H1 (cell line): ENCODE results near the gene SNAPIN. TPM values are rescaled to one million over a fixed set of nuclear protein-coding genes. Genes with fewer than 3 reads are reported as not detected.

Experiments used
- CTCF ChIA-PET: fragments of 300-600 bp; sonication (Branson Sonifier 250); formaldehyde crosslinking; loops from one replicate; lab custom pipeline; 2021; ENCODE audit not compliant: partially characterized antibody; lab: Charles Lee
- POLR2A ChIA-PET: fragments of 300-600 bp; sonication (Branson Sonifier 250); formaldehyde crosslinking; loops from one replicate; lab custom pipeline; 2021; ENCODE audit warnings: inconsistent platforms; ENCODE audit not compliant: partially characterized antibody; lab: Charles Lee
- DNase-seq, 2 experiments: peaks; one replicate each; pipeline versions ENCODE4 v3.0.0 to v3.0.0-alpha.2; 2010 to 2022; ENCODE audit warnings: low spot score in 2 of 2, low read depth in 1 of 2, mixed read lengths in 1 of 2
- FAIRE-seq: peaks from 2 replicates; lab custom pipeline; 2011; peaks lifted over from hg19 to GRCh38; lab: Jason Lieb, UNC
- H2AFZ ChIP-seq: 2 replicates; pipeline ENCODE4 v1.8.1; 2012; ENCODE audit warnings: low read length, inconsistent platforms
- H2AK5ac ChIP-seq: 2 replicates; pipeline ENCODE4 v1.6.1; 2013; ENCODE audit warnings: low read depth, low read length
- H2BK120ac ChIP-seq: replicated peaks from 2 replicates; pipeline ENCODE3; 2013; ENCODE audit warnings: low read depth, low read length, inconsistent platforms
- H2BK12ac ChIP-seq: 2 replicates; pipeline ENCODE4 v1.6.1; 2013; ENCODE audit warnings: low read depth, low read length
- H2BK15ac ChIP-seq: 2 replicates; pipeline ENCODE4 v1.6.1; 2013; ENCODE audit warnings: low read length
- H2BK20ac ChIP-seq: 2 replicates; pipeline ENCODE4 v1.6.1; 2013; ENCODE audit warnings: low read length
- H2BK5ac ChIP-seq: 2 replicates; pipeline ENCODE4 v1.6.1; 2013; ENCODE audit warnings: low read depth, low read length
- H3K14ac ChIP-seq: 2 replicates; pipeline ENCODE4 v1.6.1; 2013; ENCODE audit warnings: inconsistent platforms; ENCODE audit not compliant: insufficient read length
- H3K18ac ChIP-seq: 2 replicates; pipeline ENCODE4 v1.6.1; 2013; ENCODE audit warnings: low read length; ENCODE audit errors: extremely low read depth
- H3K23ac ChIP-seq: 2 replicates; pipeline ENCODE4 v1.6.1; 2013; ENCODE audit warnings: inconsistent platforms; ENCODE audit not compliant: insufficient read length
- H3K23me2 ChIP-seq: 2 replicates; pipeline ENCODE4 v1.6.1; 2013; ENCODE audit warnings: low read depth, low read length
- H3K27ac ChIP-seq: 2 replicates; pipeline ENCODE4 v1.6.1; 2011; ENCODE audit warnings: low read depth, low read length, inconsistent platforms
- H3K27me3 ChIP-seq, 4 experiments: replicated peaks in 1 of 4; 1 replicate in 1 of 4; 2 replicates in 3 of 4; pipeline versions ENCODE4 v1.6.1 to v1.8.1; 2011 to 2013; ENCODE audit warnings: low read length in 3 of 4, mild to moderate bottlenecking in 3 of 4, inconsistent platforms in 2 of 4, mixed read lengths in 2 of 4, moderate library complexity in 1 of 4; ENCODE audit not compliant: control insufficient read depth in 3 of 4, insufficient read depth in 3 of 4; ENCODE audit errors: extremely low read depth in 1 of 4
- H3K36me3 ChIP-seq, 4 experiments: 2 replicates each; pipeline versions ENCODE4 v1.6.1 to v1.8.1; 2011 to 2013; ENCODE audit warnings: mild to moderate bottlenecking in 4 of 4, low read length in 3 of 4, moderate library complexity in 2 of 4, control low read depth in 1 of 4, inconsistent platforms in 1 of 4; ENCODE audit not compliant: insufficient read depth in 4 of 4, control insufficient read depth in 2 of 4
- H3K4ac ChIP-seq: replicated peaks from 2 replicates; pipeline ENCODE3; 2013; ENCODE audit warnings: low read length, low read depth, mixed read lengths, inconsistent platforms; ENCODE audit not compliant: insufficient read length
- H3K4me1 ChIP-seq, 4 experiments: replicated peaks in 1 of 4; 1 replicate in 1 of 4; 2 replicates in 3 of 4; pipeline versions ENCODE4 v1.6.1 to v1.8.1; 2011 to 2013; ENCODE audit warnings: low read length in 3 of 4, inconsistent platforms in 2 of 4, mixed read lengths in 1 of 4; ENCODE audit not compliant: insufficient read depth in 4 of 4, control insufficient read depth in 3 of 4
- H3K4me2 ChIP-seq, 2 experiments: 2 replicates each; pipeline versions ENCODE4 v1.6.1 to v1.8.1; 2011 to 2013; ENCODE audit warnings: low read depth in 2 of 2, low read length in 2 of 2, control low read depth in 1 of 2, inconsistent platforms in 1 of 2, mild to moderate bottlenecking in 1 of 2; ENCODE audit not compliant: insufficient read depth in 1 of 2
- H3K4me3 ChIP-seq, 4 experiments: fragments of 200-600, 300-600 bp in 1 of 4; sonication (generic), shearing (Covaris generic), sonication (Bioruptor Twin) in 1 of 4; 2 replicates each; pipeline versions ENCODE4 v1.5.1 to v1.8.1; 2011 to 2016; ENCODE audit warnings: low read length in 4 of 4, low read depth in 3 of 4, control low read depth in 2 of 4, inconsistent platforms in 2 of 4, mild to moderate bottlenecking in 2 of 4, mixed read lengths in 1 of 4, moderate library complexity in 1 of 4; ENCODE audit not compliant: insufficient read depth in 2 of 4; ENCODE audit errors: extremely low read depth in 1 of 4
- H3K56ac ChIP-seq: replicated peaks from 2 replicates; pipeline ENCODE3; 2013; ENCODE audit warnings: low read depth, mild to moderate bottlenecking, mixed read lengths, low read length, inconsistent platforms; ENCODE audit not compliant: insufficient read length
- H3K79me1 ChIP-seq: 2 replicates; pipeline ENCODE4 v1.6.1; 2013; ENCODE audit warnings: low read depth, low read length, control low read depth
- H3K79me2 ChIP-seq, 2 experiments: 2 replicates each; pipeline versions ENCODE4 v1.6.1 to v1.8.1; 2012 to 2013; ENCODE audit warnings: low read length in 2 of 2, mild to moderate bottlenecking in 2 of 2, inconsistent platforms in 1 of 2; ENCODE audit not compliant: insufficient read depth in 2 of 2, control insufficient read depth in 1 of 2
- H3K9ac ChIP-seq, 4 experiments: replicated peaks in 1 of 4; 1 replicate in 1 of 4; 2 replicates in 3 of 4; pipeline versions ENCODE4 v1.6.1 to v1.8.1; 2011 to 2013; ENCODE audit warnings: low read depth in 3 of 4, low read length in 3 of 4, control low read depth in 2 of 4, mild to moderate bottlenecking in 2 of 4, moderate library complexity in 2 of 4, inconsistent platforms in 1 of 4; ENCODE audit errors: extremely low read depth in 1 of 4
- H3K9me3 ChIP-seq, 2 experiments: 2 replicates each; pipeline versions ENCODE4 v1.6.1 to v1.8.1; 2012 to 2013; ENCODE audit warnings: mild to moderate bottlenecking in 2 of 2, moderate library complexity in 2 of 2, control low read depth in 1 of 2, inconsistent platforms in 1 of 2, low read depth in 1 of 2, low read length in 1 of 2, mixed read lengths in 1 of 2; ENCODE audit not compliant: insufficient read depth in 2 of 2
- H4K20me1 ChIP-seq, 2 experiments: replicated peaks in 1 of 2; 2 replicates each; pipeline versions ENCODE3 to v1.8.1; 2011 to 2013; ENCODE audit warnings: inconsistent platforms in 2 of 2, low read length in 2 of 2, mild to moderate bottlenecking in 1 of 2; ENCODE audit not compliant: insufficient read depth in 2 of 2, control insufficient read depth in 1 of 2
- H4K5ac ChIP-seq: 2 replicates; pipeline ENCODE4 v1.6.1; 2013; ENCODE audit warnings: low read length, low read depth, mixed read lengths, inconsistent platforms; ENCODE audit not compliant: insufficient read length
- H4K8ac ChIP-seq: 2 replicates; pipeline ENCODE4 v1.8.0; 2013; ENCODE audit warnings: mild to moderate bottlenecking, moderate library complexity, low read length, inconsistent platforms; ENCODE audit not compliant: insufficient read depth; ENCODE audit errors: extremely low read depth
- H4K91ac ChIP-seq: replicated peaks from 2 replicates; pipeline ENCODE3; 2013; ENCODE audit warnings: low read length, mixed read lengths, inconsistent platforms; ENCODE audit not compliant: insufficient read length
- CTBP2 ChIP-seq: IDR thresholded peaks from 2 replicates; pipeline ENCODE4 v1.7.0; 2011; ENCODE audit warnings: borderline replicate concordance, mild to moderate bottlenecking, moderate library complexity, mixed read lengths, low read length; ENCODE audit not compliant: insufficient read depth, insufficient read length
- TAF1 ChIP-seq: IDR thresholded peaks from 2 replicates; pipeline ENCODE4 v1.6.1; 2011; ENCODE audit warnings: mild to moderate bottlenecking, low read depth, low read length
- WGBS, 2 experiments: shearing (Covaris generic) in 1 of 2; methylation state at CpG; one replicate each; pipeline versions ENCODE4 v1.1.6 to v1.1.7; 2013 to 2015; ENCODE audit warnings: low lambda C conversion rate in 2 of 2, mixed read lengths in 2 of 2, inconsistent platforms in 1 of 2, low coverage in 1 of 2, missing lambda C conversion rate in 1 of 2; ENCODE audit not compliant: insufficient replicate concordance in 2 of 2, insufficient coverage in 1 of 2, insufficient read length in 1 of 2; ENCODE audit errors: extremely low coverage in 1 of 2, missing lambda C conversion rate in 1 of 2; 5-methylcytosine and 5-hydroxymethylcytosine counted together
- polyA plus RNA-seq, 7 experiments: library from polyadenylated mRNA; depleted of rRNA in 3 of 7; stranded (reverse) in 5 of 7; unstranded in 2 of 7; fragments of >200 nt in 5 of 7; fragments of 200-250 nt in 2 of 7; gene quantifications; 1 replicate in 5 of 7; 2 replicates in 1 of 7; 4 replicates in 1 of 7; pipeline versions ENCODE4 v1.2.1 to v1.2.3, GENCODE V29; 2011 to 2013; ENCODE audit warnings: missing spikeins in 2 of 7, mixed read lengths in 2 of 7
- total RNA-seq: library from RNA; stranded (reverse); fragmentation: NEBNext Ultra II Directional; extraction: Animal tissue kit (Norgen Biotek cat#: 25700); gene quantifications from 2 replicates; pipeline ENCODE4 v1.2.1, GENCODE V29; 2021

The SNAPIN gene
- total and polyA plus RNA-seq, 2 of the 8 experiments (the other 6 are each of a cell fraction or from before 2014, with no cell fraction given): 25.7 to 31.1 TPM

DNA sequence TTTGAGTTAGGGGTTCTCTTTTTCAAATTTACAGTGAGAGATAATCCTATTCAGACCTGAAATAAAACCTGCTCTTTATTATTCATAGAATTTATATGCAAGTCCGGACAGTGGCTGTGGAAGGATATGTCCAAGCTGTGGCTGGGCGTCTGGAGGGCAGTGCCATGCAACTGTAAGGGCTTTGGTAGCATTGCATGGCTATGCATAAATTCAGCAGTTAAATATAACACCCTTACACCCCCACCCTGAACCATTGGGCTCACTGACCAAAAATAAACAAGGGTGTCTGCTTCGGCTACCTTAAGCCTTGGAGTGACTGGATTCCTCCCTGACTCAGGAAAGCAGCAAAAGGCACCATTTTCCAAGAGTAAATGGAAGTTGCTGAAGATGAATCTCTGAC is 19.2 kb upstream of the SNAPIN start:
- no peak overlapping the region for H4K91ac ChIP-seq
- POLR2A ChIA-PET: interaction anchor here (1.1 to 16.2 kb wide), 6 partner anchors 7 to 120 kb away, joined by 3 to 343 read pairs (median 18); partner anchors contain the start of genes ILF2, S100A1, S100A13 and SNAPIN
- no peak overlapping the region for H4K5ac ChIP-seq
- no peak overlapping the region for H3K18ac ChIP-seq
- no peak overlapping the region for H2BK5ac ChIP-seq
- H2AK5ac ChIP-seq: no peak overlapping the region
- TF ChIP-seq TAF1: no peak
- no peak for TF ChIP-seq CTBP2
- no peaks in the 10 kb centered on the region for H3K9me3 ChIP-seq
- WGBS, 2 experiments: 88% methylated on average over 3 of the region's 3 CpGs; no CpG with 5 or more reads in 1 of the 2 experiments
- DNase-seq: no peak
- H3K4ac ChIP-seq: no peak overlapping the region
- no peak for FAIRE-seq
- H3K36me3 ChIP-seq: peaks cover 56 to 85% (median 76%) of the 10 kb centered on the region in 4 experiments
- no peak overlapping the region for H3K23ac ChIP-seq
- no peak overlapping the region for H3K9ac ChIP-seq
- no peak overlapping the region for H2AFZ ChIP-seq
- H3K79me1 ChIP-seq: no peaks in the 10 kb centered on the region
- no peak overlapping the region for H3K4me3 ChIP-seq
- H2BK15ac ChIP-seq: no peak overlapping the region
- no peak overlapping the region for H2BK120ac ChIP-seq
- H3K27me3 ChIP-seq: no peaks in the 10 kb centered on the region
- no peak overlapping the region for H2BK12ac ChIP-seq
- H3K79me2 ChIP-seq: peaks cover 0 to 47% of the 10 kb centered on the region in 2 experiments; a peak in 3 of 4 replicates
- H4K20me1 ChIP-seq: peaks cover 4 to 6% of the 10 kb centered on the region in 2 experiments
- H3K14ac ChIP-seq: no peak overlapping the region
- CTCF ChIA-PET: interaction anchor here (0.6 to 5.4 kb wide), 2 partner anchors 11 to 38 kb away, joined by 3 to 28 read pairs; partner anchors contain the start of genes S100A1 and S100A13
- no peak overlapping the region for H2BK20ac ChIP-seq
- H3K27ac ChIP-seq: no peak overlapping the region
- H3K23me2 ChIP-seq: no peaks in the 10 kb centered on the region
- H3K56ac ChIP-seq: no peak overlapping the region
- H3K4me1 ChIP-seq: no peaks in the 10 kb centered on the region
- no peak overlapping the region for H3K4me2 ChIP-seq
- H4K8ac ChIP-seq: no peak overlapping the region
